ENCODE data around the gene NIPSNAP2.
"Not testable (repeated sequence)": the region's sequence is repeated elsewhere in the genome, so short reads cannot be mapped to it uniquely, and the experiment has no call there.

NIPSNAP2 gene

DNA sequence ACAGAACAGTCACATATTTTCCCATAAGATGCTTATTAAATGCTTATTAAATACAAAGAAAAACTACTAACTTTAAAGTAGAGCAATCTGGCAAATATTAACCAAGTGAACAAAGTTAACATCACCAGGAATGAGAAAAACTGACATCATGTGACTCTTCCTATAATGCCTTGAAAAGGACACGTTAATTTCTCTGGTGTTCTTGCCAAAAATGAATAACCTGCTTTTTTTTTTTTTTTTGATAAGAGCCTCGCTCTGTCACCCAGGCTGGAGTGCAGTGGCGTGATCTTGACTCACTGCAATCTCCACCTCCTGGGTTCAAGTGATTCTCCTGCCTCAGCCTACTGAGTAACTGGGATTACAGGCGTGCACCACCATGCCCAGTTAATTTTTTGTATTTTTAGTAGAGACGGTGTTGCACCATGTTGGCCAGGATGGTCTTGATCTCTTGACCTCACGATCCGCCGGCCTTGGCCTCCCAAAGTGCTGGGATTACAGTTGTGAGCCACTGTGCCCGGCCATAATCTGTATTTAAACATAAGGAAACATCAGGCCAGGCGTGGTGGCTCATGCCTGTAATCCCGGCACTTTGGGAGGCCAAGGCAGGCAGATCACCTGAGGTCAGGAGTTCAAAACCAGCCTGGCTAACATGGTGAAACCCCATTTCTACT, 83.2 kb downstream of the NIPSNAP2 start:
- DNase-seq (ENCODE audit: low read depth), result not testable (repeated sequence)

DNA sequence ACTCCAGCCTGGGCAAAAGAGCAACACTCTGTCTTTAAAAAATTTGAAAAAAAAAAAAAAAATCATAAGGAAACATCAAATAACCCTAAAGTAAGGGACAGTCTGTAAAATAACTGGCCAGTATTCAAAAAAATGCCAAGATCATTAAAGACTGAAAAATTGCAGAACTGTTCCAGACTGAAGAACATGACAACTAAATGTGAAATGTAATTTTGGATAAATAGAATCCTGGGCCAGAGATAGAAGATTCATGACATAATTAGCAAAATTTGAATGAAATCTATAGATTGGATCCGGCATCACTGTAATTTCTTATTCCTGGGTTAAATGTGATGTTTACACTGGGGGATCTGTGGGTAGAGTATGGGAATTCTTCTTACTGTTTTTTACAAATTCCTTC, 83.9 kb downstream of the NIPSNAP2 start:
- DNase-seq (ENCODE audit: low read depth), result no peak

DNA sequence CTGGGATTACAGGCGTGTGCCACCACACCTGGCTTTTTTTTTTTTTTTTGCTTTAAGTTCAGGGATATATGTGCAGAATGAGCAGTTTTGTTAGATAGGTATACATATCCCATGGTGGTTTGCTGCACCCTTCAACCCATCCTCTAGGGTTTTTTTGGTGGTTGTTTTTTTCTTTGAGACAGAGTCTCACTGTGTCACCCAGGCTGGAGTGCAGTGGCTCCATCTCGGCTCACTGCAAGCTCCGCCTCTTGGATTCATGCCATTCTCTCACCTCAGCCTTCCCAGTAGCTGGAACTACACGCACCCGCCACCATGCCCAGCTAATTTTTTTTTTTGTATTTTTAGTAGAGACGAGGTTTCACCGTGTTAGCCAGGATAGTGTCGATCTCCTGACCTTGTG, 84.4 kb downstream of the NIPSNAP2 start:
- DNase-seq (ENCODE audit: low read depth), result not testable (repeated sequence)

Data from fibroblast of gingiva (primary cell).